LHCN-M2 (cell line): ENCODE data around the gene LINC00305. TPM values are rescaled to one million over a fixed set of nuclear protein-coding genes. Genes with fewer than 3 reads are reported as not detected.

Experiments used
- DNase-seq: peaks from one replicate; pipeline ENCODE4 v3.0.0-alpha.2; 2012; ENCODE audit warnings: low read depth
- polyA plus RNA-seq: library from polyadenylated mRNA; unstranded; fragments of >200 nt; gene quantifications from one replicate; pipeline ENCODE4 v1.2.1, GENCODE V29; 2012; ENCODE audit warnings: missing spikeins
- total RNA-seq: library from RNA; depleted of rRNA; stranded (reverse); fragments of >200 nt; gene quantifications from 2 replicates; pipeline ENCODE4 v1.2.3, GENCODE V29; 2014; rRNA removed

Gene LINC00305
- total RNA-seq = not detected in 2 replicates
- not detected for polyA plus RNA-seq

GRCh38 chr18:64148988-64149387 is at the start of gene LINC00305:
LINC00305 (minus strand) TSS chr18:64149088.
- no peak for DNase-seq

GRCh38 chr18:64191069-64191468 is 42.2 kb upstream of the LINC00305 start:
- DNase-seq = no peak

- no peak for DNase-seq
These were observed 37.1 kb upstream of the LINC00305 start for GRCh38 chr18:64185987-64186386.

- no peak for DNase-seq
These were observed 34.8 kb upstream of the LINC00305 start for GRCh38 chr18:64183665-64184064.

GRCh38 chr18:64180617-64181016 is 31.7 kb upstream of the LINC00305 start:
- no peak for DNase-seq

GRCh38 chr18:64180171-64180570 is 31.3 kb upstream of the LINC00305 start:
- no peak for DNase-seq

GRCh38 chr18:64179556-64180080 is 30.7 kb upstream of the LINC00305 start:
- no peak for DNase-seq

- no peak for DNase-seq
These were observed 30.0 kb upstream of the LINC00305 start for GRCh38 chr18:64178860-64179259.

GRCh38 chr18:64175432-64175831 is 26.5 kb upstream of the LINC00305 start:
- DNase-seq = no peak

- no peak for DNase-seq
These were observed 22.7 kb upstream of the LINC00305 start for GRCh38 chr18:64171576-64171975.

GRCh38 chr18:64167408-64167925 is 18.6 kb upstream of the LINC00305 start:
- DNase-seq = no peak

GRCh38 chr18:64165906-64166305 is 17.0 kb upstream of the LINC00305 start:
- no peak for DNase-seq

GRCh38 chr18:64164883-64165282 is 16.0 kb upstream of the LINC00305 start:
- DNase-seq = no peak

GRCh38 chr18:64149916-64150438 is 1.1 kb upstream of the LINC00305 start:
- no peak for DNase-seq

- DNase-seq = no peak
These were observed 6.0 kb downstream of the LINC00305 start for GRCh38 chr18:64142904-64143303.

GRCh38 chr18:64137914-64138313 is 11.0 kb downstream of the LINC00305 start:
- DNase-seq = no peak

- DNase-seq = no peak
These were observed 14.7 kb downstream of the LINC00305 start for GRCh38 chr18:64134044-64134747.

- DNase-seq = no peak
These were observed 16.0 kb downstream of the LINC00305 start for GRCh38 chr18:64132871-64133270.

GRCh38 chr18:64131314-64131713 is 17.6 kb downstream of the LINC00305 start:
- DNase-seq = no peak

GRCh38 chr18:64127172-64127571 is 21.7 kb downstream of the LINC00305 start:
- DNase-seq = no peak

- DNase-seq = no peak
These were observed 29.0 kb downstream of the LINC00305 start for GRCh38 chr18:64119916-64120315.

GRCh38 chr18:64118406-64118805 is 30.5 kb downstream of the LINC00305 start:
- no peak for DNase-seq

GRCh38 chr18:64116571-64117175 is 32.2 kb downstream of the LINC00305 start:
- DNase-seq = no peak
